NCI-H2171 treated with DMSO at 0.1 percent for 48 hours (cell line): ENCODE measurements around the gene CIZ1.
A peak's percentile ranks its signal among the peaks of the same experiment; 100 is the strongest.

Experiments
- DNase-seq: peaks from one replicate; lab custom pipeline; 2025; lab: John Stamatoyannopoulos, UW

The CIZ1 gene

DNA sequence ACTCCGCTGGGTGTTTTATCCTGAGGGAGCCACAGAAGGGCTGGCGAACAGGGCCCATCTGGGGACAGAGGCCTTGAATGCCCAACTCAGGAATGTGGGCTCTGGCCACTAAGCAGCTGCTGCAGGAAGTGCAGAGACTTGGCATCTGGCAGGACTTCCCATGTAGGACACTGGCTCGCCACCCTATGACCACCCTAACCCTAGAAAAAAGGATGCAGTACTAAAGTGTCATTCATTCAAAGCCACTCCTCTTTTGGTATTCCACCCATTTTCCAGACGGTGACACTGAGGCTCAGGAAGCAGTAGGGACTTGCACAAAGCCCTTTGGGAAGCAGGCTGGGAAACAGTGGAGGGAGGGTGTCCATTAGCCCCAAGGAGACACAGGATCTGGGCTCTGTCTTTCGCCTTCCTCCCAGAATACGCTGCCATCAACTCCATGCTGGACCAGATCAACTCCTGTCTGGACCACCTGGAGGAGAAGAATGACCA, 28.3 kb downstream of the CIZ1 start:
- no peak for DNase-seq

DNA sequence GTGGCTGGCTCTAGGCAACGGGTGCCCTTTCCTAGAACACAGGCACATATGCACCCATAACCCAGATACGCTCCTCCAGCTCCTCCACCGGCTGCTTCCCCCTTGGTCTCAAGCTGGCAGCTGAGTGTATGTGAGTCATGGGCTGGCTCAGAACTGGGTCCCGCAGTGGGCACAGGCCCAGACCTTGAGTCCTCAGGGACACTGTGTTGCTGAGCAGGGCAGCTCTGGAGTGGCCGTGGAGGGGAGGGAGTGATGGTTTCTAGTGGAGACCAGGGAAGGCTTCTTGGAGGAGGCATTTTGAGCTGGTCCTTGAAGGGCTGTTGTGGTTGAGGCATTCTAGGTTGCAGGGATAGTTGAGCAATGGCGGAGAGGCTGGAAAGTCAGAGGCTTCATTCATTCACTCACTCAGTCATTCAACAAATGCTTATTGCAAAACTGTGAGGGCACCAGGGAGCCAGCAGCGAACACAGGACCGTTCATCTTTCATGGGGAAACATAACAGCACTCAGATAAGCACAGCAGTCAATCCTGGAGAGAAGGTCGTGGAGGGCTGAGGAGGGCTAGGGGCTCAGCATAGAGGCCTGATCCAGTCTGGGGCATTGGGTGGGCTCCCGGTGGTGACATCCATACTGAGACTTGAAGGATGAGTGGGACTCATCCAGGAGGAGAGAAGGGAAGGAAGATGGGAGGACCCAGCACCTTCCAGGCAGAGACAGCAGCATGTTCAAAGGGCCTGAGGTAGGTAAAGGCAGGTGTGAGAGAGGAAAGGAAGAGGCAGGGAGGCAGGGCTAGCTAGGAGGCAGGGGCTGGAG, 29.0 kb downstream of the CIZ1 start:
- no peak for DNase-seq

DNA sequence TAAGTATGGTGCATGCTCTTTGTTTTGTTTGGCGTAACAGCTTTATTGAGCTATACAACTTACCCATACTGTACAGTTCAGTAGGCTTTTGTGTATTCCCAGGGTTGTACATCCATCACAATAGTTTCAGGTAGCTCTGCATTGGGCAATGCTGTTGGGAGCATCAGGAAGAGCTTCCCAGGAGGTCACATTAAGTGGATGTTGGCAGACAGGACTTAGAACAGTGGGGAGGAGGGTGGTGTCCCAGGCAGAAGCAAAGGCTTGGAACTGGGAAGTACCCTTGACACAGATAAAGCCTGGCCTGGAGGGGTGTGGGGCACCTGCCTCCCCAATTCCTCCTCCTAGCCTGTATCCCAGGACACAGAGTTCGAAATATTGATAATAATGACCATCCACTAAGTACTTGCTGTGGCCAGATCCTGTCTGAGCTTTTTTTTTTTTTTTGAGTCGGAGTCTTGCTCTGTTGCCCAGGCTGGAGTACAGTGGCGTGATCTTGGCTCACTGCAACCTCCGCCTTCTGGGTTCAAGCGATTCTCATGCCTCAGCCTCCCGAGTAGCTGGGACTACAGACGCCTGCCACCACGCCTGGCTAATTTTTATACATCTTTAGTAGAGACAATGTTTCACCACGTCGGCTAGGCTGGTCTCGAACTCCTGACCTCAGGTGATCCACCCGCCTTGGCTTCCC, 30.0 kb downstream of the CIZ1 start:
- DNase-seq: peak; percentile 51

DNA sequence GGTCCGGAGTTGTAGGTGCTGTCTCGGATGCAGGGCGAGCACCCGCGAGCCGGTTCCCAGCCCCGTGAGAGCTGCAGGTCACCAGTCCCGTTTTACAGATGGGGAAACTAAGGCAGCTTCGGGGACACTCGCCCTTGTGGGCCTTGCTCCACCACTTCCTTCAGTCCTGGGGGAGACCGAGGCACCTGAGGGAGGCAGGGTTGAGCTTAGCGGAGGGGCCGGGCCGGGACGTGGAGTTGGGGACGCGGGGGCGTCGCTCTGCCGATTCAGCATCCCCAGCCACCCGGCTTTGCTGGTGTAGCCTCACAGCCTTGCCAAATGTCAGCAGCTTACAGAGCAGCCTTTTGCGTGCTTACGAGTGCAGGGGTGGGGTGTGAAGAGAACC, 30.8 kb downstream of the CIZ1 start:
- peak; percentile 54 for DNase-seq

DNA sequence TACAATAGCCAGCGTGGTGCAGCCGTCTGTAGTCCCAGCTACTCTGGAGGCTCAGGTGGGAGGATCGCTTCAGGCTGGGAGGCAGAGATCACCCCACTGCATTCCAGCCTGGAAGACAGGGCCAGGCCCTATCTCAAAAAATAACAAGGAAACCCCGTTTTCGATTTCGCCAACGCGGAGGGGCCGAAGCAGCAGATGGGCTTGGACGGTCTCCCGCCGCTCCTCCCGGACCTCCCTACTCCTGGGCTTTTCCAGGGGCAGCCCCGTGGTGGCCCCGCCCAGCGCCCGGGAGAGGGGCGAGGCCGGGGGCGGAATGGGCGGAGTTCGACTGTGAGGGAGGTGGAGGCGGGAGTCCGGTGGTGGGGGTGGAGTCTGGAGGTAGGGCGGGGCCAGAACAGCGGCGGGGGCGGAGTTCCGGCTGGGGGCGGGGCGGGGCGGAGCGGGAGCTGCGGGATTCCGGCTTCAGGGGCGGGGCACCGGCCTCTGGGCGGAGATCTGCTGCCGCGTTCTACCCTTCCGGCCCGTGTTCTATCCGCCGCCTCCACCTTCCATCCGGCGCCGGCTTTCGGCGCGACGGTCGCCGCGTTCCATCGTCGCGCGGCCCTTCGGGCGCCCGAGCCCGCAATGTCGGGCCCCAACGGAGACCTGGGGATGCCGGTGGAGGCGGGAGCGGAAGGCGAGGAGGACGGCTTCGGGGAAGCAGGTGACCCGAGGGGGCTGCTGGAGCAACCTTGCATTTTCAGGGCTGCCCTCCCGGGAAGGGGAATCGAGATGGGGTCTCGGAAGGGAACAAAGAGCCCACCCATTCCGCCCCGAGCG, 31.4 kb downstream of the CIZ1 start, which contains the start of gene BBLN:
TSS of gene BBLN (plus strand) at position 482 of the 819 bp plus-strand sequence. CDS start at position 625, 143 bp downstream.
- peak; percentile 96 for DNase-seq

DNA sequence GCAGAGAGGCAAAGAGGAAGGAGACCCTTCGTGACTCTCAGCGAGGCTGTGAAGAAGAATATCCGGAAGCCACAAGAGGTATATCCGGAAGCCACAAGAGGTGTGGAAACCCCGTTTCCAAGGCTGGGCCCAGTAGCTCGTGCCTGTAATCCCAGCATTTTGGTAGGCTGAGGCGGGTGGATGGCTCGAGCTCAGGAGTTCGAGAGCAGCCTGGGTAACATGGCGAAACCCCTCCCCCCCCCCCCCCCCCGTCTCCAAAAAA, 31.9 kb downstream of the CIZ1 start:
- no peak for DNase-seq

DNA sequence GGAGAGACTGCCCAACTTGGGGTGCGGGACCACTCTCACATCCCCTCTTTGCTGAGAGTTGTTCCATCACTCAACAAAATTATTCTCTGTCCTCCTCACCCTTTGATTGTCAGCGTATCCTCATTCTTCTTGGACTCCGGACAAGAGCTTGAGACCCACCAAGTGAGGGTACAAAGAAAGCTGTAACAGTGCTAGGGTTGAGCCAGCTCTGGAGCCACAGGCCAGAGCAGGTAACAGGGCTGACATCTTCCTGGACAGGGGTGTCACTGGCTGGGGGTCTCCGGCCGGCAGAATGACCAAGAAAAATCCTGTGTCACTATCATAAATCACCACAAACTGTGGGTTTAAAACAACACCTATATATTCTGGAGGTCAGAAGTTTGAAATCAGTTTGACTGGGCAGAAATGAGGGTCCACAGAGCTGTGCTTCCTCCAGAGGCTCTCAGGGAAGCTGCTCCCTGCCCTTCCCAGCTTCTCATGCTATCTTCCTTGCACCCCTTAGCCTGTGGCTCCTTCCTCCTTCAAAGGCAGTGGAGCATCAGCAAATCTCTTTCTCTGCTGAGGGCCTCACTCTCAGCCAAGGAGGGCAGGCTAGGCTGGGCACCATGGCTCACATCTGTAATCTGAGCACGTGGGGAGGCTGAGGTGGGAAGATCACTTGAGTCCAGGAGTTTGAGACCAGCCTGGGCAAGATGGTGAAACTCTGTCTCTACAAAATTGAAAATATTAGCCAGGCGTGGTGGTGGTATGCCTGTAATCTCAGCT, 35.5 kb downstream of the CIZ1 start:
- DNase-seq: no peak

DNA sequence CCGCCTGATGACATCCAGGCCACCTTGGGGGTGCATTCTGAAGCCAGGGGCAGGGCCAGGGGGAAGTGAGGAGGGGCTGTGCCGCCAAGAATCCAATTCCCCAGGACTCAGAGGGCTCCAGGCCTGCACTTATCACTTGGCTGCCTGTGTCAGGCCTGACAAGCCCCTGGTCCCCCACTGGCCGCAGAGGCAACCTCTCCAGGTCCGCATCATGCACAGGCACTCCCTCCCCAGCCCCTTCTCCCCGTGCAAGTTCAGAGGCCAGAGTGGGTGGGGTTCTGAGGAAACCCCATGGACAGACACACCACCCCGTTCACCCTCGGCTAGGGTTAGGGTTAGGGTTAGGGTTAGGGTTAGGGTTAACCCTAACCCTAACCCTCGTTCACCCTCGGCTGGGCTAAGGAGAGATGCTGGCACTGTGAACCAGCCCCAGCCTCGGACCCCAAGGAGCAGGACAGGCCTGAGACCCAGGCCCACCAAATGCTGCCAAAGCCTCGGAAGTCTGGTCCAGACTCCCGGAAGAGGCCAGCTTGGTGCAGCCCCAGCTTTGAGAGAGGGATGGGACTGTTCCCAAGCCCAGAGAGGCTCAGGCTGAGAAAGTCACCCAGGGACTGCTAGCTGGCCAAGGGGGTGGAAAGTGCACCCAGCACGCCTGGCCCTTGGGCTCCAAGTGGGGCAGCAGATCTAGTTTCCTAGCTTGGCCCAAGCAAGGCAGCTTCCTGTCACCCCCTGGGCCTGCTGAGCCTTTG, 37.3 kb downstream of the CIZ1 start:
- DNase-seq: no peak

DNA sequence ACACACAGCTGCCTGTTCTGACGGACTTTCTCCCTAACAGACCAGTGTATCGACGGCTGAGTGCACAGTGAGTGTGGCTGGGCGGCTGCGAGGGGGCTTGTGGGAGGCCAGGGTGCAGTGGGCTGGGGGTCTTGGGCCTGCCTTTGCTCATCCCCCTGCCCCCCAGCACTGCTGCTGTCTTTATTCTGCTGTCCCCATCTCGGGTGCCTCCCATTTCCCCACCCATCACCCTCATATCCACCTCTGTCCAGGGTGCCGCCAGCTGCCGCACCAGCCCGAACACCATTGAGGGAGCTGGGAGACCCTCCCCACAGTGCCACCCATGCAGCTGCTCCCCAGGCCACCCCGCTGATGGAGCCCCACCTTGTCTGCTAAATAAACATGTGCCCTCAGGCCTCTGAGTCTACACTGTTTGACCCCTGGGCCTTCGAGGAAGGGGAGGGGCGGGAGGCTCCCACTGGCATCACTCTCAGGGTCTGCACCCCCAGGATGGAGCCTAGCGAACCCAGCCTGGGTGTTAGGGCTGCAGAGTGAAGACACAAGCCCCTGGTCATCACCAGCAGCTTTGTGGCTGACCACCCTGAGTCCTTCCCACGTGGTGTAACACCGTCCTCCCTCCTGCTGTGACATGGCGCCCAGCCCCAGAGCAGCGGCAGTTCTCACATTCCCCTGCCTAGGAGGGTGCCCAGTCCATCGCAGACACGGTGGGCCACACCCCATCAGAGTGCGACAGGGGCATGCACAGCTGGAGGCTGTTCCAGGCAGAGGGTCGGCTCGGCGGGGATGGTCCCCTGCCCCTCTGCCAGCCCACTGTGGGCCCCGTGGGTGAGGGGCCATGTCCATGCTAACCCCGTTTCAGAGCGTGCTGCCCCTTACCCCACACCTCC, 38.1 kb downstream of the CIZ1 start:
- DNase-seq: no peak

DNA sequence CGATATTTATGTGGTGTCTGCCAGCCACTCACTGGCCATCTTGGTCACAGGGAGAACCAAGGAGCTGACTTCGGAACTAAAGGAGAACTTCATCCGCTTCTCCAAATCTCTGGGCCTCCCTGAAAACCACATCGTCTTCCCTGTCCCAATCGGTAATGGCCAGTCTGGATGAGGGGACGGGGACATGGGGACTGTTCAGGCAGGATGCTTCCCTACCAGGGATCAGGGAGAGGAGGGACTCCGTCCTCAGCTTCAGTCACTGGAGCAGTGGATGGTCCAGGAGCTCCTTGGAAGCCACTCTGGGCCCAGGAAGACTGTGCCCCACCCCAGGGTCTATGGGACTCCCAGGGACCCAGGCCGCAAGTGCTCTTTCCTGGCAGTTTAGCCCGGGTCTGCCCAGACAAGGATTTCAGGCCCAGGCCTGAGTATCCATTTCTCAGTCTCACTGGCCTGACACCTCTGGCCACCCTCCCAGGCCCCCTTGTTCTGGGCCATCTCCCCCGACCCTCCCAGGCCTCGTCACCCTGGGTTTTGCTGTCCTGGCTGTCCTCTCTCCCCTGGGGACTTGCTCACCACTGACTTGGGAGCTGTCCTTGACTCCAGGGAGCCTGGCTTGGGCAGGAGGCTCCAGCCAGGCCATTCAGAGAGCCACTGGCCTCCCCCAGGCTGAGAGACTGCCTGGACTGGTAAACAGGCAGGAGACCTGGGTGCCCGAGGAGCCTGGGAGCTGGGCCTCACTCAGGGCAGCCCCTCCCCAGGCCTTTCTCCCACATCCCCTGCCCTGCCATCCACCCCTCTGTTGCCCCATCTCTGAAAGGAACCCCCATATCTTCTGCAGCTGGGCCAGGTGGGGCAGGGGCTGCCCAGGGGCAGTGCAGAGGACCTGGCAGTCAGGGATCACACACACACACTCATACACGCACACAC, 39.0 kb downstream of the CIZ1 start:
- DNase-seq: no peak

DNA sequence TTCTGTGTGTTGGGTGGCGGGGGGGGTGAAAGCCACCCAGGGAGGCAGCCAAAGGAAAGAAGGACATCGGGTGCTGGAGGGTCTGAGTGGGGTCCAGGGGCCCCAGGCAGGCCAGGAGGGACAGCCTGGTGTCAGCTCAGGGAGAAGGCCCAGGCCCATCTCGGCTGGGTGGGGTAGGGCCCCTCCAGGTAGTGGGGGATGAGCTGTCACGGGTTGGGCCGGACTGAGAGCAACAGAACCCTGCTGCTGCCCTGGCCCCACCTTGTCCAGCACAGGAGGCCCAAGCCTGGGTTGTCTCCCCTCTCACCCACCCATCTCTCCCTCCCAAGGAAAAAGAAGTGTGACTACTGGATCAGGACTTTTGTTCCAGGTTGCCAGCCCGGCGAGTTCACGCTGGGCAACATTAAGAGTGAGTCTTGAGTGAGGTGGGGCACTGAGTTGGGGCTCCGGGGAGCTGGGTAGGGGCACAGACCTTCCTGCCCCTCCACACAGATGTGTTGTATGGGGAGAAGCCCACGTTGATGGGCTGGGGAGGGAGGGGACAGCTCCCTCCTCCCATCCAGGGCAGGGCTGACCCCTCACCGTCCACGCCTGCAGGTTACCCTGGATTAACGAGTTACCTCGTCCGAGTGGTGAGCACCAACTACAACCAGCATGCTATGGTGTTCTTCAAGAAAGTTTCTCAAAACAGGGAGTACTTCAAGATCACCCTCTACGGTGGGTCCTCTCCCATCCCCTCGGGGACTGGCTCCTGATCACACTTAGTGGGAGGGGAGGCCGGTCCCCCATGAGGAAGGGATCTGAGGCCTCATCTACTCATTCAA, 39.9 kb downstream of the CIZ1 start:
- DNase-seq: no peak

DNA sequence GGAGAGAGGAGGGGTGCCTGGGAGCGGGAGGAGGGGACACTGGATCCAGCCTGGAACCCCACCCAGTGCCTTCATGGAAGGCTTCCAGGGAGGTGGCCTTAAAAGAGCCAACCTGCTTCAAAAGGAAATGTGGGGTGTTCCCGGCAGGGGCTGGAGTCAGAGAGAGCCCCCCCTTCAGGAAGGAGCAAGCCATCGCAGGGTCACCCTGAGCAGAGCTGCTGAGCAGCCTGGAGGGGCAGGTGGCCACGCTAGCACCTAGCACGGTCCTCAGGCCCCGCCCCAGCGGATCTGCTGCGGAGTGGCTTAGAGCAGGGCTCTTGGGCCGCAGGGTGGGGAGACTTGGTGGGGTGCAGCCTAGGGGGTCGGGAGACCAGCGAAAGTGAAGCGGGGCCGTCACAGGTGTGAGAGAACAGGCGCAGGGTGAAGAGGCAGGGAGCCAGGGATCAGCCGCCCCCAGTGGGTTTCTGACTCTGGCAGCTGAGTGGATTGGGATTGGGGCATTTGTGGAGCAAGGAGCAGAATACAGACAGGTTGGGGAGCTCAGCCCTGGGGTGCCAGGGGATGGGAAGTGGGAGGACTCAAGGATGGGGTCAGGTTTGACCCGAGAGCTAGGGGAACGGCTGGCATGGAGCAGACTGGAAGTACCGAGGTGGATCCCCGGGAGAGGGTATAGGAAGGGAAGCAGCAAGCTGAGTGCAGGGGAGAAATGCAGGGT, 40.6 kb downstream of the CIZ1 start:
- no peak for DNase-seq

DNA sequence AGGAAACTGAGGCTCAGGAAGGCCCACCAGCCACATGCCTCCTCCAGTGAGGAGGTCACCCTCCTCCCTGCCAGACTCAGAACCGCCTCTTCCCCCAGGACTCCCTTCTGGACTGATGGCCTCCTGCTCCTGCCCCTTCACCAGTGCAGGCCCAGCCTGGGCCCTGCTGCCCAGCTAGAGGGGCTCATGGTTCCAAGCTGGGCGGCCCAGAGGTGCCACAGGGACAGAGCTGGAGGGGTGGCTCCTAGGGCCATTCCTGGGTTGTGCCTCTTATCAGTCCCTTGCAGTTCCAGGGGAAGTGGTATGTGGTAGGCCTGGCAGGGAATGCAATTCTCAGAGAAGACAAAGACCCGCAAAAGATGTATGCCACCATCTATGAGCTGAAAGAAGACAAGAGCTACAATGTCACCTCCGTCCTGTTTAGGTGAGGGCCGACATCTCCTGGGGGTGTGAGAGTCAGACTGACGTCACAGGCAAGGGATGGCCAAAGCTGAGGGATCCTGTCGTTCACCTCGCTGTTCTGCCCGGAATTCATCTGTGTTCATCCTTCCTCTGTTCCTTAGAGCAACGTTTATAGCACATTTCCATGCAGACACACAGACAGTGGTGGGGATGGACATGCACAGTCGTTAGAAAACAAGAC, 41.3 kb downstream of the CIZ1 start:
- no peak for DNase-seq

DNA sequence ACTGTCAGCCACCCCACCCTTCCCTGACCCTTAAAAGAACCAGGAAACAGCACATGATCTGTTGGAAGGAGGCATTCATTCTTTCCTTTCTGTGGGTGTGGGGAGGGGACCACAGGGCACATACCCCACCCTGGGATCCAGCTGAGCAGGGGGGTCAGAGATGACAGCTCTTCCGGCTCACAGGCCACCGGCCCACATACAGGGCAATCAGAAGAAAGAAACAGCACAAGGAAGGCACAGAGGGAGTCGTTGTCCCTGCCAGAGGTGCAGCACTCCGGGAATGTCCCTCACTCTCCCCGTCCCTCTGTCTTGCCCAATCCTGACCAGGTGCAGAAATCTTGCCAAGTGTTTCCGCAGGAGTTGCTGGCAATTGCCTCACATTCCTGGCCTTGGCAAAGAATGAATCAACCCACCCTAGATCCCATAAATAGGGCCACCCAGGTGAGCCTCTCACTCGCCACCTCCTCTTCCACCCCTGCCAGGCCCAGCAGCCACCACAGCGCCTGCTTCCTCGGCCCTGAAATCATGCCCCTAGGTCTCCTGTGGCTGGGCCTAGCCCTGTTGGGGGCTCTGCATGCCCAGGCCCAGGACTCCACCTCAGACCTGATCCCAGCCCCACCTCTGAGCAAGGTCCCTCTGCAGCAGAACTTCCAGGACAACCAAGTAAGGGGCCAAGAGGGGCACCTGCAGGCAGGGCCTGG, 42.2 kb downstream of the CIZ1 start, which contains the start of gene LCN2:
TSS of gene LCN2 (plus strand) at position 453 of the 701 bp plus-strand sequence. CDS start at position 526, 73 bp downstream.
- no peak for DNase-seq

DNA sequence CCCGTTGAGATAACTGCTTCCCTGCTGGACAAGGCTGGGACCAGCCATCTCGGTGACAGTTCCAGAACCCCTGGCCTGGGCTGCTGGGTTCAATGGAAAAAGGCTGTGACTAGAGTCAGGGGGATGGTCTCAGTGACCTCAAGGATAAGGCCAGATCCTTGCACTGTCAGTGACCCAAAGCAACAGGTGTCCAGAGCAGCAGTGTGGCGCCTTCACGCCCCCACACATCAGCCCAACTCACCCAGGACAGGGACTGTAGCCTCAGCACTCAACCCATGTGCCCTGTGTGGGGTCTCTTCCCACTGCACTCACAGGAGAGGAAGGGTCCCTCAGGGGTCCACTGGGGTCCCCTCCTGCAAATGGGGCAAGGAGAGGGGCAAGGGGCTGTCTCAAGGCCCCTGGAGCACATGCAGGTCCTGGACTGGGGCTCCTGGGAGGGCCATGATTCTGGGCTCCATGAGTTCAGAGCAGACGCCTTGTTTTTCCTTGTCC, 42.8 kb downstream of the CIZ1 start:
- DNase-seq: no peak

DNA sequence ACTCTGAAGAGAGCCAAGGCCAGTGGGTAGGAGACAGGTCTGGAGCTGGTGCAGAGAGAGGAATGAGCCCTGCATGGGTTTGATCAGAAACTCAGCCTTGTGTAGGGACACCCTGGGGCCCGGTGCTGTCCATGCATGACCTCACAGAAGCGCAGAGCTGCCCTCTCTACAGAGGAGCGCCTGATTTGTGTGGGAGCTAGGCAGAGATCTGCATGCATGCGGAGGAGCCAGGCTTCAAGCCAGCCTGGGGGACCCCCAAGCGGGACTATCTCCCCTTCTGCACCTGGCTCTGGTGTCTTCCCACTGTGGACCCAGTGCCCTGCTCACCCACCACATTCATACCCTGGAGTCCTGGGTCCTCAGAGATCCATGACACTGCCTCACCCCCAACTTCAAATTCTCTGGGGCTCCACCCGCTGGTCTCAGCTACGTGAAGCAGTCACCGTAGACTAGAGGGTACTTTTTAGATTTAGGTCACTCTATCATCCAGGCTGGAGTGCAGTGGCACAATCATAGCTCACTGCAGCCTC, 44.7 kb downstream of the CIZ1 start:
- DNase-seq: no peak
